ENCODE measurements around the gene PELI3.
"Not testable (repeated sequence)": the region's sequence is repeated elsewhere in the genome, so short reads cannot be mapped to it uniquely, and the experiment has no call there.

Gene PELI3, protein sequence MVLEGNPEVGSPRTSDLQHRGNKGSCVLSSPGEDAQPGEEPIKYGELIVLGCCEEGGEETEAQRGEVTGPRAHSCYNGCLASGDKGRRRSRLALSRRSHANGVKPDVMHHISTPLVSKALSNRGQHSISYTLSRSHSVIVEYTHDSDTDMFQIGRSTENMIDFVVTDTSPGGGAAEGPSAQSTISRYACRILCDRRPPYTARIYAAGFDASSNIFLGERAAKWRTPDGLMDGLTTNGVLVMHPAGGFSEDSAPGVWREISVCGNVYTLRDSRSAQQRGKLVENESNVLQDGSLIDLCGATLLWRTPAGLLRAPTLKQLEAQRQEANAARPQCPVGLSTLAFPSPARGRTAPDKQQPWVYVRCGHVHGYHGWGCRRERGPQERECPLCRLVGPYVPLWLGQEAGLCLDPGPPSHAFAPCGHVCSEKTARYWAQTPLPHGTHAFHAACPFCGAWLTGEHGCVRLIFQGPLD

DNA sequence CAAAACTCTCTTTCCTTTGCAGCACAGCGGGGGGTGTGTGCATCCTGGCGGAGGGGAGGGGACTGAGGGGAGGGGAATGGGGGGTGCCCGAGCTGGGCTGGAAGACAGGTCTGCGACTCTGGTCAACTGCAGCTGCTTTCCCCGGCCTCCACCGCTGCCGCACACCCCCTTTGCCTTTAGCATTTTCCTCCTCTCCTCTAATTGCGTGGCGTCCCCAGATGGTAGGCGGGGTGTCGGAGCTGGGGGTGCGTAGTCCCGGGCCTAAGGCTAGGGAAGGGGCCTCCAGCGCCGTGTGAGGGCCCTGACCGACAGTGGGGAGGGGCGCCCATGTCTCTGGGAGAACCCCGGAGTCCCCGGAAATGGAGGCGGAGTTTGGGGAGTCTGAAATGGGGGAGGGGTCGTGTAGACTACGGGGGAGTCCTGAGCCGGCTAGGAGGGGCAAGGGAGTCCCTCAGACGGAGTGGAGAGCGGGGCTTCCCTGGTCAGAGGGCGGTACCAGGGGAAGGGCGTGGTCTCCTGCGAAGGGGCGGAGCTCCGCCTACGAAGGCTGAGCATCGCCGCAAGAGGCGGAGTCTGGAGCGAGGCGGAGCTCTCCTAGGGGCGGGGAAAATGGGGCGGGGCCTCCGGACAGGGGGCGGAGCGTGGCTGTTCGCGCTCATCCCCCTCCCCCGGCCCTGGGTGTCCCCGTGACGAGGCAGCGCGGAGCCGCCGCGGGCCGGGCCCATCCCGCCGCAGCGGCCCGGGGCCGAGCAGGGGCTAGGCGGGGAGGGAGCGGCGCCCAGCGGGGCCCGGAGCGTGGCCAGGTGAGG, at the start of gene PELI3:
Gene PELI3, plus strand, starts transcription at position 681 of the 809 bp plus-strand sequence. CDS start 1,224 bp downstream, outside the sequence.
- DNase-seq = no peak

DNA sequence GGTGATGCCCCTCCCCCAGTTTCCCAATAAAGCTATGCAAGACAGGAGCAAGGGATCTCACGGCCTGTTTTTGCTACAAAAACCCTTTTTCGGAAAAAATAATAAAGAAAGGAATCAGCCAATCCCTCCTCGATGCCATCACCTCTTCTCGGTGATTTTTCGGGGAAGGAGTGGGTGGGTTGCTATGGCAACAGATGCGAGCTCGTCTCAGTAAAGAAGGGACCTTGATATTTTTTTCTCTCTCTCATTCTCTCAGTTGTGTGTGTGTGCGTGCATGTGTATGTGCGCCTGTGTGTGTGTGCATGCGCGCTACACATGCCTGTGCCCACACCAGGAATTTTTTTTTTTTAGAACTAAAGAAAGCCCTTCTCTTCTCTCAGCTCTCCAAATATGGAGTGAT, 49.7 kb upstream of the PELI3 start:
- DNase-seq = no peak

DNA sequence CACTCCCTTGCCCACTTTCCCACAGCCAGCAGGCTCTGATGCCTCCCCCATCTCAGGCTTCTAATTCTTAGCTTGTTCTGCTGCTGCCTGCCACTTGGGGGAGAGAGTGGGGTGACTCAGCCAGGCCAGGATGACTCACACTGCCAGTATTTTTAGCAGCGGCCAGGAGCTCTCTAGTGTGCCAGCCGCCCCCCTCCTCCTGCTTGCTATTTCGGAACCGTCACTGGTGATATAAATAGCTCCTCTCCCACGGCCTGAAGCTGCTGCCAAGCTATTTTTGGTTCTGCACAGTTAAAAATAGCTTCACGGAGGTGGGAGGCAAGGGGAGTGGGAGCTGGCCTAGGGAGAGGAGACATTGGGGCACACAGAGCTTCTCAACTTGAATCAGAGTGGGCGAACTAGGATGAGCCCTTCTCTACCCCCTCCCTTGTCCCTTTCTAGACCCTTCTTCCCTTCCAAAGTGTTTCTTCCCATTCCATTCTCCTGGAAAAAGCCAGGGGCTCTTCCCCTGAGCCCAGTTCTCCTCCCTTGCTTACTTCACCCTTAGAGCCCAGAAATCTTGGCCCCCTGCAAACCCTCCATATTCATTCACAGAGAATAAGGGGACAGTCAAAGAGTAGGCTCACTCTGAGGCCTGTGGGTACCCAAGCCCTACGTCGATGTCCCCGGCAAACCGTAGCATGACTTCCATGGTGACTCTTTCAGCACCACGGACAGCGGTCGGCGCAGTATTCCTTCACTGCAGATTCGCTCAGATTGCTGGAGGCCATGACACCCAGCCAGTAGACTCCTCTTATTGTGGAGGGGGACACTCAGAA, 48.3 kb upstream of the PELI3 start:
- DNase-seq = no peak

DNA sequence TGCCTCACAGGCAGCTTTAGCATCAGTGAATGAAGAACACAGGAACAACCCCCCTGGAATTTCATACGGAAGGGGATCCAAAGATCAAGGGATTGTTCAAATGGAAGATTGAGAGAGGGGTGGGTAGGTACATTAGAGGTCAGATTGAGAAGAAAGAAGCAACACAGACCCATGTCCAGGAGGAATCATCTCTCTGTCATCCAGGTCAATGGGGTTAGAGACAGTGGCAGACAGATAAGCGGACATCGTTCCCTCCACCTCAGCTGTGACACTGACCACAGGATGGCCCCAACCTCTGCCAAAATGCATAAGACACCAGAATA, 47.8 kb upstream of the PELI3 start:
- DNase-seq = no peak

DNA sequence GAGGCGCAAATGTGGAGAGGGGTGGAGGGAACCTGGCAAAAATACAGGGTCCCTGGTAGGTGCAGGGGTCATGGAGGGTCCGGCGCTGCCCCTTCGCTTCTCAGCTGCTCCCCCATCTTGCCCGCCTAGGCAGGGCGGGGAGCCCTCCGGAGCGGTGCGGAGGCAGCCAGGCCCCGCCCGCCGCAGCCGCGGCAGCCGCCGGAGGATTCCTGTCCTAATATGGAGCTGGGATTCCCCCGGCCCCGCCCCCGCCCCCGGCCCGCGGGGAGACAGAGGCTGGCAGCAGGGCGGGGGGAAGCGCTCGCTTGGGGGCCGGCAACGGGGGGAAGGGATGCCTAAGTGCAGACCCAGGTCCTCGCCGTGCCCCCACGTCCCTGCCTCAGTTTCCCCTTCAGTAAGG, 46.9 kb upstream of the PELI3 start:
- DNase-seq = no peak

DNA sequence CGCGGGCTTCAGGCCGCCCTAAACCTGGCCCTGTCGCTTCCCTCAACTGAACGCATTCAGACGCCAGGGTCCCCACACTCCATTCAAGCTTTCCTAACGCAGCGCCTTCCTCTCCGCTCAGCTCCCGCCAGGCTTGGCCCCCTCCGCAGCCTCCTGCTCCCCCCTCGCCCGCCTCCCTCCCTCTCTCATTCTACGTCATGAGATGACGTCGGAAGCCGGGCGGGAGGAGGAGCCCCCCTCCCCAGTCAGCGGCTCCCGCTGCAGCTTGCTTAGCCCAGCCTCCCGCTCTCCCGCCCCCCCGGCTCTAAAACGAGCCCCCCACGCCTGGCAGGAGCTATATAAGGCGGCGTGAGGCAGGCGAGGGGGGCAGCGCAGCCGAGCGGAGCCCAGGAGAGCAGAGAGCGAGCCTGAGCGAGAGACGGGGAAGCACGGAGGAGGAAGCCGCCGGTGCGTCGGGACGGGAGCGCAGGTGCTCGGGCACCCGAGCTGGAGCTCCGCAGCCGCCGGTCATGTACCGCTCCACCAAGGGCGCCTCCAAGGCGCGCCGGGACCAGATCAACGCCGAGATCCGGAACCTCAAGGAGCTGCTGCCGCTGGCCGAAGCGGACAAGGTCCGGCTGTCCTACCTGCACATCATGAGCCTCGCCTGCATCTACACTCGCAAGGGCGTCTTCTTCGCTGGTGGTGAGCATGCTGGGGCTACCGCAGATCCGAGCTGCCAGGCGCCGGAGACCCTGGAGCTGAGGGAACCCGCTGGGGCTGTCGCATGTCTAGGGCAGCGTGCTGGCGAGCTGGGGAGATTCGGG, 45.8 kb upstream of the PELI3 start, which contains the start of gene NPAS4:
Gene NPAS4, plus strand, starts transcription at position 365 of the 806 bp plus-strand sequence. Its CDS starts 145 bp downstream, at position 510.
- no peak for DNase-seq

DNA sequence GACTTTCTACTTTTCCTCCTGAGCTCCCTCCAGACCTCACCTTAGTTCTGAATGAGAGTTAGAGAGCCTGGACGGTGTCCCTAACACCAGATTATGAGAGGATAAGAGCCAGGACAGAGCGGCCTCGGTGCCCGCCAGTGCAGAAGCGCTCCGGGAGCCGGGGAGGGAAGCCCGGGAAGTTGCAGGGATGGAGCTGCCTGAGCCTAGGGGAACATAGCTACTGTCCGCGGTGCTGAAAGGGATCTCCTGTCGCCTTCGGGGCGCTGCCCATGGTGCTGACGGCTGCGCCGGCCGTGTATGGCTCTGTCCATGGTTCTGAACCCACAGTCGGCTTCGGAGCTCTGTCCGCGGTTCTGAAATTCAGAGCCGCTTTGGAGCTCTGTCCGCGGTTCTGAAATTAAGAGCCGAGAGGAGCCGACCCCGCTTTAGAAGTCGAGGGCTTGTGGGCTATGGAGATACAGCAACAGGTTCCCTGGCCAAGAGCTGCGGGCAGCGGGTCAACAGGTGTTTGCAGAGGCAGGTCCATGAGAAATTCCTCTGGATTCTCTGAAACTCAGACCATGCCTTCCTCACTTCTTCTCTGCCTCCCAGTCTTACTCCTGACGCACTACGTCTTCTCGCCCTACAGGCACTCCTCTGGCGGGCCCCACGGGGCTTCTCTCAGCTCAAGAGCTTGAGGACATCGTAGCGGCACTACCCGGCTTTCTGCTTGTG, 45.1 kb upstream of the PELI3 start:
- no peak for DNase-seq

DNA sequence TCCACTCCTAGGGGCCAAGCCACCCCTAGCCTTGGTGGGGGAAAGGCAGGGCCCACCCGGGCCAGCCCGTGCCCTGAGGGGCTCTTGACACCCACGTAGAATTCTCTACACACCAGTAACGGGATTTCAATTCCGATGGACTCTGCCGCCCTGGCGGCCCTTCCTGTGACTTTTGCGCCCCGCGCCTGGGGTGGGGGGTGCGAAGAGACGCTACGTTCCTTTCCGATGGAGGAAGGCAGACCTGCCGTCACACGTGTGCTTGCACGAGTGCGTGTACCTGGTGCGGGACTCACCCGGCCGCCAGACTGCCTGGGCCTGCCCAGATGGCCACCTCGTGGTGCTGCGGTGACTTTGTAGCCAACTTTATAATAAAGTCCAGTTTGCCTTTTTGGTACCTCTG, 40.4 kb upstream of the PELI3 start:
- DNase-seq = no peak

DNA sequence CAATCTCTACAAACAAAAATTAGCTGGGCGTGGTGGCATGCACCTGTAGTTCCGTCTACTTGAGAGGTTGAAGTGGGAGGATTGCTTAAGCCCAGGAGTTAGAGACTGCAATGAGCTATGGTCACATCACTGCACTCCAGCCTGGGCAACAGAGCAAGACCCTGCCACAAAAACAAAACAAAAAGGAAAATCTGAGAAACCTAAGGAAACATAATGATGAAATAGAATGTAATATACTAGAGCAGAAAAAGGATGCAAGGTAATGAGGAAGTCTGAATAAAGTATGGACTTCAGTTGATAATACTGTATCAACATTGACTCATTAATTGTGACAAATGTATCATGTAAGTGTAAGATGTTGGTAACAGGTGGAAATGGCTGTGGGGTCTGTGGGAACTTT, 37.8 kb upstream of the PELI3 start:
- DNase-seq = no peak

DNA sequence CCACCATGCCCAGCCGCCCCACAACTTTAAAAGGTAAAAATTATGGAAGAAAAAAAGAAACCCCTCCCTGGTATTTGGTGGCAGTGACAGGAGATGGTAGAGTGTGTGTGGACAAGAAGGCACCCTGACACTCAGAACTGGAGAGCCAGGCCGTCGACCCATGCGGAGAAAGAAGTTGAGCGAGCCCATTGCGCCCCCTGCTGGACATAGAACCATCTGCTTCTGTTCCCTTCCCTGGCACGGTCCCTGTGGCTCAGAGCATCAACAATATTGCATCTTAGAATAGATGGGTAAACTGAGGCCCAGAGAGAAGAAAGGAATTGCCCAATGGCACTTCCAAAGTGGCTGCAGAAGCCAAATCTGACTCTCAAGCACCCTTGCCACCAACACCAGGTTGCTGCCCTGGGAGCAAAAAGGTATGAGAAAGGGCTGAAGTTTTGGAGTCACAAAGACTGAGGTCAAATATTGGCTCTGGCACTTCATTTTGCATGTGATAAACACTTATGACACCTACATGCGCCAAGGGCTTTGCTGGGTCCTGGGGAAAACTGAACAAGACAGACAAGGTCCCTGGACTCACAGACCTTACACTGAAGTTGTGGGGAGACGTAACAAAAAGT, 36.6 kb upstream of the PELI3 start:
- no peak for DNase-seq

DNA sequence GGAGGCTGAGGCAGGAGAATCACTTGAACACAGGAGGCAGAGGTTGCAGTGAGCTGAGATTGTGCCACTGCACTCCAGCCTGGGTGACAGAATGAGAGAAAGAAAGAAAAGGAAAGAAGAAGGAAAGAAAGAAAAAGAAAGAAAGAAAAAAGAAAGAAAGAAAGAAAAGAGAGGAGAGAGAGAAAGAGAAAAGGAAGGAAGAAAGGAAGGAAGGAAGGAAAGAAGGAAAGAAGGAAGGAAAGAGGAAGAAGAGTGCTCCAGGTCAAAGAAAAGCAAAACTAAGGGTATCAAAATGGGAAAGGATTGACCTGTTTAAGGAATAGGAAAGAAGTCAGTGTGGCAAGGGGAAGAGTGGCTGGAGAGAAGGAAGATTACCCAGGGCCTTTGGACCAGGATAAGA, 35.4 kb upstream of the PELI3 start:
- not testable (repeated sequence) for DNase-seq

DNA sequence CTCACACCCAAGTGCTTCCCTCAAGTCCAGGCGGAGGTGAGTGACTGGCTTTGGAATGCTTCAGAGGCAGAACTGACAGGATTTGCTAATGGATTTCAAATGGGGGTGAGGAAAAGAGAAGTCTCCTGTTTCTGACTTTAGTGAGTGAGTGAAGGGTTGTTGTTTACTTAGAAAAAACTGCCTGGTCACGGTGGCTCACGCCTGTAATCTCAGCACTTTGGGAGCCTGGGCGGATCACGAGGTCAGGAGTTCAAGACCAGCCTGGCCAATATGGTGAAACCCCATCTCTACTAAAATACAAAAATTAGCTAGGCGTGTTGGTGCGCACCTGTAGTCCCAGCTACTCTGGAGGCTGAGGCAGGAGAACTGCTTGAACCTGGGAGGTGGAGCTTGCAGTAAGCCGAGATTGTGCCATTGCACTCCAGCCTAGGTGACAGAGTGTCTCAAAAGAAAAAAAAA, 34.8 kb upstream of the PELI3 start:
- not testable (repeated sequence) for DNase-seq

DNA sequence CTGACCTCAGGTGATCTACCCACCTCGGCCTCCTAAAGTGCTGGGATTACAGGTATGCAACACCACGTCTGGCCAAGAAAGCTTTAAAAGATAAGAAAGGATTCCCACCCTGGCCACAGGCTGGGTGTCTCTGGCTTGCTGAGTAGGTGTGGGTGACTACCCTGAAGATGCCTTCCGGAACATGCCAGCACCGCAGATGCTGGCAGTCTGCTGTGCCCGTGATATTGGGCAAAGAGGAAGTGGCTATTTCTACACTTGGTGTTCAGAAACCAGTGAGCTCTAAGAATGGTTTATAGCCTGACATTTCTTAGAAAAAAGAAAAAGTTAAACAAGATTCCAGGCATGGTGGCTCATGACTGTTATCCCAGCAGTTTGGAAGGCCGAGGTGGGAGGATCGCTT, 34.1 kb upstream of the PELI3 start:
- no peak for DNase-seq

DNA sequence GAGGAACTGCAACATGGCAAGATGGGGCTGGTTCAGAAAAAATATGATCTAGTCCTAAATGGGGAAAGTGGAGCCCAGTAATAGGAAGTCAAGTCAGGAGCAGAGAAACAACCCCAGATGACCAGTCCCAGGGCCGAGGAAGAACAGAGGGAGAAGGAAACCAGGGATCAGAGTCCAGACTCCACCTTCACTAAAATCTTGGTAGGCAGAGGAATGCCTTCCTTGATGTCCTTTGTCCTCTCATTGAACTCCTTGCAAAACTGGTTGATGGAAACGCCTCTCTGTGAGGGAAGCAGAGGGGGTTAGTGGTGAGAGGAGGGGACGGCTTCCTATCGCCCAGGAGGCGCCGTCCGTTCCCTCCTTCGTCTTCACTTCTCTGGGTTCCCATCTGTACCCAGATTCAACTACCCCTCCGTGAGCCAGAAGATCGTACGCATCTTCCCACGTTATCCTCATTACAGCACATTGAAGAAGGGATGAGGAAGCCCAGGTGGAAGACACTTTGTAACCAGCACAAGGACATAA, 28.7 kb upstream of the PELI3 start:
- DNase-seq = no peak

DNA sequence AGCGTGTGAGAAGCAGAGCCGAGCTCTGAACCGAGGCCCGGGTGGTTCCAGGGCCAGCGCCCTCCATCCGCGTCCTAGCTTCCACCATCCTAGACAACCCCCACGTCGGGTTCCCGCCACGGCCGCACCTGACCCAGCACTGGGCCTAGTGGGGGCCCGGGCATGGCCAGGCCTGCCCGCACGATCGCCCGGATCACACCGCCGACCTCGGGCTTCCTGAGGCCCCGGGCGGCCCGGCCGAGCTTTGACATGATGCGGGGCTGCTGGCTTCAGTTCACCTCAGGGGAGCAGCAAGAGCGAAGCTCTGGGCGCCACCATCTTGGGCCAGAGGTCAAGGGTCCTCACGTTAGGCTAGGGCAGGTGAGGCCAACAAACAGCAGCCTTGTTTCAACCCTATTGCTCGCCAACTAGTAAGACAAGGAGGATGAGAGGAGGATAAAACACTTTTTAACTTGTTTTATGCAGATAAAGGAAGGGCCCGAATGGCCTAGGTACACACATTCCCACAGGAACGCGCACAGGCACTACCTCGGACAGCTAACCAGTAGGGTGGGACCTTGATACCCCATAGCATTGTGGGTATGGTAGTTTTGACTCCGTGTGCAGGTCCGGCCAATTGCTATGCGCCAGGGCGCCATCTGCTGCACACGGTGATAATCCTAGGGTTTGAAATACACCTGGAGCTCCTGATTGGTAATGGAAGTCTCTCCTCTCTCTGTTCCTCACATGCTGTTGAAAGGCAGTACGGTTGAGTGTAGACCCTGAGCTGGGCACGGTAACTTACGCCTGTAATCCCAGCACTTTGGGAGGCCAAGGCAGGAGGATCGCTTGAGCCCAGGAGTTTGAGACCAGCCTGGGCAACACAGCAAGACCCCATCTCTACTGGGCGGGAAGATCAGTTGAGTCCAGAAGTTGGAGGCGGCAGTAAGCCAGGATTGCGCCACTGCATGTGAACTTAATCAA, 27.9 kb upstream of the PELI3 start, which contains the start of gene MRPL11:
Gene MRPL11, minus strand, starts transcription at position 345 of the 963 bp plus-strand sequence. Its CDS starts 94 bp downstream, at position 251.
- no peak for DNase-seq

DNA sequence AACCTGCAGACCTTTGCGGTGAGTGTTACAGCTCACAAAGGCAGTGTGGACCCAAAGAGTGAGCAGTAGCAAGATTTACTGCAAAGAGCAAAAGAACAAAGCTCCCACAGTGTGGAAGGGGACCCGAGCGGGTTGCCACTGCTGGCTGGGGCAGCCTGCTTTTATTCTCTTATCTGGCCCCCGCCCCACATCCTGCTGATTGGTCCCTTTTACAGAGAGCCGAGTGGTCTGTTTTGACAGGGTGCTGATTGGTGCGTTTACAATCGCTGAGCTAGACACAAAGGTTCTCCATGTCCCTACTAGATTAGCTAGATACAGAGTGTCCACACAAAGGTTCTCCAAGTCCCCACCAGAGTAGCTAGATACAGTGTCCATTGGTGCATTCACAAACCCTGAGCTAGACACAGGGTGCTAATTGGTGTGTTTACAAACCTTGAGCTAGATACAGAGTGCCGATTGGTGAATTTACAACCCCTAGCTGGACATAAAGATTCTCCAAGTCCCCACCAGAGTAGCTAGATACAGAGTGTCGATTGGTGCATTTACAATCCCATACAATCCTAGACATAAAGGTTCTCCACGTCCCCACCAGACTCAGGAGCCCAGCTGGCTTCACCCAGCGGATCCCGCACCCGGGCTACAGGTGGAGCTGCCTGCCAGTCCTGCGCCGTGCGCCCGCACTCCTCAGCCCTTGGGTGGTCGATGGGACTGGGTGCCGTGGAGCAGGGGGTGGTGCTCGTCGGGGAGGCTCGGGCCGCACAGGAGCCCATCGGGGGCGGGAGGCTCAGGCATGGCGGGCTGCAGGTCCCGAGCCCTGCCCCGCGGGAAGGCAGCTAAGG, 26.4 kb upstream of the PELI3 start:
- not testable (repeated sequence) for DNase-seq

DNA sequence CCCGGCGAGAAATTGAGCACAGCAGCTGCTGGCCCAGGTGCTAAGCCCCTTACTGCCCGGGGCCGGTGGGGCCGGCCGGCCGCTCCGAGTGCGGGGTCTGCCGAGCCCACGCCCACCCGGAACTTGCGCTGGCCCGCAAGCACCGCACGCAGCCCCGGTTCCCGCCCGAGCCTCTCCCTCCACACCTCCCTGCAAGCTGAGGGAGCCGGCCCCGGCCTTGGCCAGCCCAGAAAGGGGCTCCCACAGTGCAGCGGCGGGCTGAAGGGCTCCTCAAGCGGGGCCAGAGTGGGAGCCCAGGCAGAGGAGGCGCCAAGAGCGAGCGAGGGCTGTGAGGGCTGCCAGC, 25.8 kb upstream of the PELI3 start:
- DNase-seq = not testable (repeated sequence)

DNA sequence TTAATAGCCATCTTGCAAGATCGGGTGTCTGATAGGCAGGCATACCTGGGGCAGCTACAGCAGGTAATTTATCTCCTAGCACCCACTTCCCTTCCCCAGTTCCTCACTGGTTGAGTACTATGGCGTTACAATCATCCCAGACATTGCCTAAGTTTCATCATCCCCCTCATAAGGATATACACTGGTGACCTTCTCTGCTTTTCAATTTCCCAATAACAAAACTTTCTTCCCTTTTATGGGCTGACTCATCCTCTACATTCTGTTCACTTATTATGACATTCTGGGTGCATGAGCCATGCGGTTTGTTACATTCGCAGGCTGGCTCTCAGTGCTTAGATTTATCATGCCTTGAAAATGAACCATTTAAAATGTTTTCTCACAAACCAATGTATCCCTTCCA, 23.1 kb upstream of the PELI3 start:
- no peak for DNase-seq

Measured in cortex of kidney (tissue), 1 donor.